Thyroid gland (tissue), 4 donors: Measurements from ENCODE around the gene CDC34. TPM values are rescaled to one million over a fixed set of nuclear protein-coding genes. Genes with fewer than 3 reads are reported as not detected.

Source experiments
- DNase-seq, 2 donors: peaks; one replicate each; pipeline ENCODE4 v3.0.0-alpha.2; 2019
- H3K27ac ChIP-seq, 3 donors: fragments of 200-600 bp; sonication (generic); 1 replicate in 2 of 3; 2 replicates in 1 of 3; pipeline ENCODE4 v1.5.1; 2016 to 2019; ENCODE audit warnings: mild to moderate bottlenecking in 1 of 3, moderate library complexity in 1 of 3
- H3K27me3 ChIP-seq: fragments of 200-600 bp; sonication (generic); one replicate; pipeline ENCODE4 v1.5.1; 2019
- H3K36me3 ChIP-seq, 2 donors: fragments of 200-600 bp; sonication (generic); one replicate each; pipeline ENCODE4 v1.5.1; 2016 to 2019
- H3K4me1 ChIP-seq, 2 donors: fragments of 200-600 bp; sonication (generic); one replicate each; pipeline ENCODE4 v1.5.1; 2017 to 2019
- H3K4me3 ChIP-seq, 3 donors: fragments of 200-600 bp; sonication (generic); replicated peaks in 1 of 3; 1 replicate in 2 of 3; 2 replicates in 1 of 3; pipeline ENCODE4 v1.5.1; 2016; ENCODE audit warnings: mild to moderate bottlenecking in 1 of 3
- H3K9me3 ChIP-seq: fragments of 200-600 bp; sonication (generic); one replicate; pipeline ENCODE4 v1.5.1; 2017
- POLR2A ChIP-seq, 2 donors: fragments of 450-650 bp; IDR thresholded peaks; one replicate each; pipeline ENCODE4 v1.6.1; 2017; ENCODE audit warnings: antibody characterized with exemption in 2 of 2, mild to moderate bottlenecking in 2 of 2, moderate library complexity in 1 of 2
- WGBS, 2 donors: methylation state at CpG; one replicate each; pipeline ENCODE4 v1.1.5; 2017; 5-methylcytosine and 5-hydroxymethylcytosine counted together
- intact Hi-C: fragments of 100-400 bp; cut with DNase I; formaldehyde crosslinking; loops from one replicate; pipeline ENCODE4 v1.15.1; 2023
- total RNA-seq, 4 donors: library from RNA; depleted of rRNA; stranded (reverse); fragments of >200 nt; gene quantifications; one replicate each; pipeline ENCODE4 v1.2.3, GENCODE V29; 2016
- TF ChIP-seq, protein P1 (sequence below), 6 experiments: fragments of 200-600 bp in 3 of 6; fragments of 450-650 bp in 3 of 6; sonication (generic) in 3 of 6; IDR thresholded peaks; one replicate each; pipeline ENCODE4 v1.5.1; 2016 to 2019; ENCODE audit warnings: antibody characterized with exemption in 6 of 6, mild to moderate bottlenecking in 2 of 6, inconsistent platforms in 1 of 6, moderate library complexity in 1 of 6

CDC34 gene
- total RNA-seq, 4 donors from 2014 or later = 44.8 to 64.7 (median 48.2) TPM

DNA sequence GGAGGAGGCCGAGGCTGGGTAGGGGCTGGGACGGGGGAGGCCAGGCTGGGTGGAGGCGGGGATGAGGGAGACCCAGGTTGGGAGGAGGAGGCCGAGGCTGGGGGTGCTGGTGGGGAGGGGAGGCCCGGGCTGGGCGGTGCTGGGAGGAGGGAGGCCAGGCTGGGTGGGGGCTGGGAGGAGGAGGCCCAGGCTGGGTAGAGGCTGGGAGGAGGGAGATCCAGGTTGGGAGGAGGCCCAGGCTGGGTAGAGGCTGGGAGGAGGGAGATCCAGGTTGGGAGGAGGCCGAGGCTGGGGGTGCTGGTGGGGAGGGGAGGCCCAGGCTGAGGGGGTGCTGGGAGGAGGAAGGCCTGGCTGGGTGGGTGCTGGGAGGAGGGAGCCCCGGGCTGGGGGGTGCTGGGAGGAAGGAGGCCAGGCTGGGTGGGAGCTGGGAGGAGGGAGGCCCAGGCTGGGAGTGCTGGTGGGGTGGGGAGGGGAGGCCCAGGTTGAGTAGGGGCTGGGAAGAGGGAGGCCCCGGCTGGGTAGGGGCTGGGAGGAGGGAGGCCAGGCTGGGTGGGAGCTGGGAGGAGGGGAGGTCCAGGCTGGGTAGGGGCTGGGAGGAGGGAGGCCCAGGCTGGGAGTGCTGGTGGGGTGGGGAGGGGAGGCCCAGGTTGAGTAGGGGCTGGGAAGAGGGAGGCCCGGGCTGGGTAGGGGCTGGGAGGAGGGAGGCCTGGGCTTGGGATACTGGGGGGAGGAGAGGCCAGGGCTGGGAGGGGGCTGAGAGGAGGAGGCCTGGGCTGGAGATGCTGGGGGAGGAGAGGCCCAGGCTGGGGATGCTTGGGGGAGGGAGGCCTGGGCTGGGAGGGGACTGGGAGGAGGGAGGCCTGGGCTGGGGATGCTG, 13.6 kb upstream of the CDC34 start:
- intact Hi-C loops = no loop called here
- Histone ChIP-seq H3K9me3 (no peaks in the 10 kb centered on the region), H3K27me3 (no peaks in the 10 kb centered on the region), H3K4me1 (peaks cover 0 to 3% of the 10 kb centered on the region in 2 donors), H3K4me3 (no peak overlapping the region), H3K36me3 (no peaks in the 10 kb centered on the region), H3K27ac (no peak overlapping the region)
- no peak for DNase-seq
- TF ChIP-seq, protein P1, sequence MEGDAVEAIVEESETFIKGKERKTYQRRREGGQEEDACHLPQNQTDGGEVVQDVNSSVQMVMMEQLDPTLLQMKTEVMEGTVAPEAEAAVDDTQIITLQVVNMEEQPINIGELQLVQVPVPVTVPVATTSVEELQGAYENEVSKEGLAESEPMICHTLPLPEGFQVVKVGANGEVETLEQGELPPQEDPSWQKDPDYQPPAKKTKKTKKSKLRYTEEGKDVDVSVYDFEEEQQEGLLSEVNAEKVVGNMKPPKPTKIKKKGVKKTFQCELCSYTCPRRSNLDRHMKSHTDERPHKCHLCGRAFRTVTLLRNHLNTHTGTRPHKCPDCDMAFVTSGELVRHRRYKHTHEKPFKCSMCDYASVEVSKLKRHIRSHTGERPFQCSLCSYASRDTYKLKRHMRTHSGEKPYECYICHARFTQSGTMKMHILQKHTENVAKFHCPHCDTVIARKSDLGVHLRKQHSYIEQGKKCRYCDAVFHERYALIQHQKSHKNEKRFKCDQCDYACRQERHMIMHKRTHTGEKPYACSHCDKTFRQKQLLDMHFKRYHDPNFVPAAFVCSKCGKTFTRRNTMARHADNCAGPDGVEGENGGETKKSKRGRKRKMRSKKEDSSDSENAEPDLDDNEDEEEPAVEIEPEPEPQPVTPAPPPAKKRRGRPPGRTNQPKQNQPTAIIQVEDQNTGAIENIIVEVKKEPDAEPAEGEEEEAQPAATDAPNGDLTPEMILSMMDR (IDR thresholded peaks at IDR 0.05) = no peak
- TF ChIP-seq POLR2A (IDR thresholded peaks at IDR 0.05) = no peak
- WGBS, 2 donors = 75% methylated on average over 8 to 9 of the region's 10 CpGs

DNA sequence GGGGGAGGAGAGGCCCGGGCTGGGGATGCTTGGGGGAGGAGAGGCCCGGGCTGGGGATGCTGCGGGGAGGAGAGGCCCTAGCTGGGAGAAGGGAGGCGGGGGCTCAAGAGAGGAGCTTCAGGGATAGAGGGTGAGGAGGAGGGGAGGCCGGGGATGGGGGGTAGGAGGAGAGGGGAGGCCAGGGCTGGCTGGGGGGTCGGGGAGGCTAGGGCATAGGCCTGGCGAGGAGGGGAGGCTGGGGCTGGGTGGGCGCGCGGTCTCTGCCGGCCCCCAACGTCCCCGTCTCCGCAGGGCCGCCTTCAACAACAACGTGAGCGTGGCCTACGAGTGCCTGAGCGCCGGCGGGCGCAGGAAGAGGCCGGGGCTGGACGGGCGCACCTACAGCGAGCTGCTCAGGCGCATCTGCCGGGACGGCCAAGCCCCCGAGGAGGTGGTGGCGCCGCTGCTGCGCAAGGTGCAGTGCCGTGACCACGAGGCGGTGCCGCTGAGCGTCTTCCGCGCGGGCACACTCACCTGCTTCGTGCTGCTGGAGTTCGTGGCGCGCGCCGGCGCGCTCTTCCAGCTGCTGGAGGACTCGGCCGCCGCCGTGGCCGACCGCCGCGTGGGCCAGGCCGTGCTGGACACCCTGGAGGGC, 12.8 kb upstream of the CDC34 start:
- peak in 1 of 2 donors; percentile 21 for TF ChIP-seq POLR2A (IDR thresholded peaks at IDR 0.05)
- TF ChIP-seq, protein P1 (IDR thresholded peaks at IDR 0.05) = peak in 1 of 6 experiments; percentile 25
- Histone ChIP-seq H3K4me1 (no peaks in the 10 kb centered on the region), H3K4me3 (no peak overlapping the region), H3K27ac (no peak overlapping the region), H3K9me3 (no peaks in the 10 kb centered on the region), H3K36me3 (no peaks in the 10 kb centered on the region), H3K27me3 (no peaks in the 10 kb centered on the region)
- WGBS, 2 donors = 38 to 39% methylated on average over 15 to 25 of the region's 58 CpGs
- intact Hi-C loops = no loop called here
- peak; percentile 64 to 75 for DNase-seq

DNA sequence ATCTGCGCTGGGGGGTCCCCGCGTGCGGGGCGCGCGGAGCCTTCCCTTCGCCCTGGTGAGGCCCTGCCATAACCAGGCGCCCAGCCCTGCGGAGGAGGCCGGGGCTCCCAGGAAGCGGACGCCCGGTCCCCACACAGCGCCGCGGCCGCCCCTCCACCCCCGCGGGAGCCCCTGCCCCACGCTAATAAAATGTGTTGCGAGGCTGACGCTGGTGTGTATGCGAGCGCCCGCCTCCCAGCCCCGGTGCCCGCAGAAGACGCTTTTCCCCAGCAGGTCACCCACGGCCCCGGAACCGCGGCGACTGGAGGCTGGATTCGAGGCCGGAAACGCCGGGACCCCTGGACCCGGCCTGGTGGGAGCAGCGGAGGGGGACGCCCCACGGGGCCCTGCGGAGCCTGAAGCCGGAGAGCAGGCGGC, 12.1 kb upstream of the CDC34 start:
- 75 to 98% methylated on average over 8 to 12 of the region's 45 CpGs for WGBS, 2 donors
- TF ChIP-seq, protein P1 (IDR thresholded peaks at IDR 0.05) = no peak
- no peak for TF ChIP-seq POLR2A (IDR thresholded peaks at IDR 0.05)
- Histone ChIP-seq H3K36me3 (no peaks in the 10 kb centered on the region), H3K4me3 (no peak overlapping the region), H3K4me1 (no peaks in the 10 kb centered on the region), H3K27ac (no peak overlapping the region), H3K27me3 (no peaks in the 10 kb centered on the region), H3K9me3 (no peaks in the 10 kb centered on the region)
- DNase-seq = no peak
- intact Hi-C loops = no loop called here

DNA sequence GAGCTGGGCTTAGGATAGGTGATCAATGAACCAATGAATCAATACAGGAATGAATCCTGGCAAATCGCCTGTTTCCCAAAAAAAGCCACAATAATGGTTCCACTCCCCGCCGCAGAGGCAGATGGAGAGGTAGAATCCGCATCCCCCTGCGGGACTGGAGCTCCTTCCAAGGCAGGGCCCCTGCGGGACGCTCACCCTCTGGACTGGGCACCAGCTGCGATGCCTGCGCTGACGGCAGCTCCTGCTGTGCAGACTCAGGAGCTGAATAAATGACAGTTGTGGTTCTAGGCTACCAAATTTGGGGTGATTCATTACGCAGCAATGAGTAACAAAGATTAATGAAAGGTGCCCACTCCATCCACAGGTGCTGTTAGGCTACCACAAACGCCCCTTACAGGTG, 8.8 kb upstream of the CDC34 start:
- H3K27ac ChIP-seq = no peak overlapping the region
- DNase-seq = no peak
- H3K4me1 ChIP-seq = no peaks in the 10 kb centered on the region
- 95 to 97% methylated on average over 12 of the region's 12 CpGs for WGBS, 2 donors
- no peaks in the 10 kb centered on the region for H3K36me3 ChIP-seq
- intact Hi-C loops = no loop called here
- H3K4me3 ChIP-seq = no peak overlapping the region
- TF ChIP-seq, protein P1 (IDR thresholded peaks at IDR 0.05) = no peak
- no peak for TF ChIP-seq POLR2A (IDR thresholded peaks at IDR 0.05)
- H3K9me3 ChIP-seq = no peaks in the 10 kb centered on the region
- no peaks in the 10 kb centered on the region for H3K27me3 ChIP-seq
